Peyer's patch (tissue), 4 donors: ENCODE results near the gene CHRDL2.

Experiments
- CTCF ChIP-seq, 6 experiments: fragments of 450-650 bp in 4 of 6; fragments of 200-600 bp in 2 of 6; sonication (generic) in 1 of 6; IDR thresholded peaks; one replicate each; pipeline ENCODE4 v1.5.1; 2017 to 2019; ENCODE audit warnings: antibody characterized with exemption in 6 of 6, mild to moderate bottlenecking in 3 of 6, moderate library complexity in 1 of 6
- POLR2A ChIP-seq, 2 donors: fragments of 450-650 bp; IDR thresholded peaks; one replicate each; pipeline ENCODE4 v1.5.1; 2017; ENCODE audit warnings: antibody characterized with exemption in 2 of 2, mild to moderate bottlenecking in 2 of 2, moderate library complexity in 2 of 2

DNA sequence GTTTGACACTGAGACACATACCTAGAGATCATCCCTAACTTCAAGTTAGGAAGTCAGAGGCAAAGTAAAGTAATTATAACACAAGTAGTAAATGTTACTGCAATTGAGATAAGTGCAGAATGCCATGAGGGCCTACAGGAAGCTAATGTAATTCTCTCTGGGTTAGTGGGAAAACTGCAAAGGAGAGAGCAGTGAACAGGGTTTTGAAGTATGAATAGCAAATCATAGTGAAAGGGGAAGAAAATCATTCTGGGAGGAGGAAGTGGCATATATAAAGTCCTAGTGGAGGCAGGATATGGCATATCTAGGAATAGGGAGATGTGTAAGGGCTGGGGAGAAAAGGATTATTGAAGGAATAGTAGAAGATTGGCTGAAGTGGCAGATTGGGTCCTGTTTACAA, 45.3 kb upstream of the CHRDL2 start:
- TF ChIP-seq POLR2A (IDR thresholded peaks at IDR 0.05): no peak
- TF ChIP-seq CTCF (IDR thresholded peaks at IDR 0.05): no peak
